Nucleus accumbens (tissue), 56 donors: ENCODE measurements around the gene ADTRP.
"Not testable (repeated sequence)": the region's sequence is repeated elsewhere in the genome, so short reads cannot be mapped to it uniquely, and the experiment has no call there.

ENCODE experiments used
- DNase-seq, 56 donors: peaks; one replicate each; lab custom pipeline; 2025; lab: John Stamatoyannopoulos, UW

The ADTRP gene

GRCh38 chr6:11804135-11804534 lies 25.5 kb upstream of the ADTRP start:
- no peak for DNase-seq

GRCh38 chr6:11803591-11803971 lies 25.0 kb upstream of the ADTRP start:
- DNase-seq: no peak

- DNase-seq: no peak
These were observed 24.4 kb upstream of the ADTRP start for GRCh38 chr6:11802886-11803590.

GRCh38 chr6:11800531-11800930 lies 21.9 kb upstream of the ADTRP start:
- DNase-seq: not testable (repeated sequence)

- DNase-seq: no peak
These were observed 19.9 kb upstream of the ADTRP start for GRCh38 chr6:11798538-11798937.

GRCh38 chr6:11798096-11798495 lies 19.5 kb upstream of the ADTRP start:
- no peak for DNase-seq

GRCh38 chr6:11796829-11797228 lies 18.2 kb upstream of the ADTRP start:
- no peak for DNase-seq

GRCh38 chr6:11795403-11795802 lies 16.8 kb upstream of the ADTRP start:
- no peak for DNase-seq

GRCh38 chr6:11793277-11793676 lies 14.7 kb upstream of the ADTRP start:
- no peak for DNase-seq

GRCh38 chr6:11791354-11792107 lies 12.9 kb upstream of the ADTRP start:
- DNase-seq: no peak

GRCh38 chr6:11789744-11790143 lies 11.1 kb upstream of the ADTRP start:
- no peak for DNase-seq

GRCh38 chr6:11788043-11788442 lies 9.4 kb upstream of the ADTRP start:
- no peak for DNase-seq

GRCh38 chr6:11785774-11786579 lies 7.4 kb upstream of the ADTRP start:
- DNase-seq: no peak

- no peak for DNase-seq
These were observed 6.8 kb upstream of the ADTRP start for GRCh38 chr6:11785415-11785773.

- DNase-seq: no peak
These were observed 5.7 kb upstream of the ADTRP start for GRCh38 chr6:11784341-11784740.

- peak in 1 of 56 donors; percentile 12 for DNase-seq
These were observed 5.0 kb upstream of the ADTRP start for GRCh38 chr6:11783524-11784064.

GRCh38 chr6:11782524-11782923 lies 3.9 kb upstream of the ADTRP start:
- no peak for DNase-seq

GRCh38 chr6:11780097-11780428 lies 1.5 kb upstream of the ADTRP start:
- no peak for DNase-seq

- DNase-seq: peak in 23 of 56 donors; percentile 1 to 55 (median 13)
These were observed 910 bp upstream of the ADTRP start for GRCh38 chr6:11779329-11780096.

- no peak for DNase-seq
These were observed 567 bp downstream of the ADTRP start for GRCh38 chr6:11778036-11778435.
